GM20431 (cell line): ENCODE results near the gene PRKAG1.

ENCODE experiments used
- in situ Hi-C: fragments of 300-500 bp; cut with MseI, MboI; formaldehyde crosslinking; loops from one replicate; pipeline ENCODE4 v1.15.0; 2020; ENCODE audit warnings: low sequenced_read_pairs; ENCODE audit not compliant: unreplicated experiment

Gene PRKAG1

DNA sequence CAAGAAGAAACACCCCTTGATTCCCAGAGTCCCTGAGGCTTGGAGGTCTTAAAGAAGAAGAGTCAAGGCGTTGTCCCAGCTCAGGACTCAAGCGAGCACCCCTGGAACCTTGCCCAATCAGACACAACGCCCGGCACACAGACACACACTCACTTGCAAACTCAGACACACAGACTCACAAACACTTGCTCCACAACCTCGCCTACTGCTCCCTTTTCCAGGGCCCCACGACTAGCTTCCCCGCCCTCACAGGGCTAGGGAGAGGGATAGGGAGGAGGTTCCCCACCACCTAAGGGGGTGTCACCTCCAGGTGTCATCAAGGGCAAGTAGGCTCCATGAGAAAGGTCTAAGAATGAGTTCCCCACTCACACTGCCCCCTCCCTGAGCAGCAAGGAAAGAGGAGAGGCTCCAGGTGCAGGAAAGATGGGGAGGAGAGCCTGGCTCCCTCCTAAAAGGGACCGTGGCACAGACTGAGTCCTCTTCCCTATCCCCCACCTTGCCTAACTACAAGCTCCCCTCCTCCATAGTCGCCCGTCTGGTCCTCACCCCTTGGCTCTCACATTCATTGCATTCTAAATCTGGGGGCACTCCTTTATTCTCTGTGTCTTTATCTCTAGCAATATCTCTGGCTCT, 47.8 kb downstream of the PRKAG1 start:
- in situ Hi-C loops = no loop called here

GRCh38 chr12:48969833-48970701, 48.5 kb downstream of the PRKAG1 start:
- in situ Hi-C loops = no loop called here

DNA sequence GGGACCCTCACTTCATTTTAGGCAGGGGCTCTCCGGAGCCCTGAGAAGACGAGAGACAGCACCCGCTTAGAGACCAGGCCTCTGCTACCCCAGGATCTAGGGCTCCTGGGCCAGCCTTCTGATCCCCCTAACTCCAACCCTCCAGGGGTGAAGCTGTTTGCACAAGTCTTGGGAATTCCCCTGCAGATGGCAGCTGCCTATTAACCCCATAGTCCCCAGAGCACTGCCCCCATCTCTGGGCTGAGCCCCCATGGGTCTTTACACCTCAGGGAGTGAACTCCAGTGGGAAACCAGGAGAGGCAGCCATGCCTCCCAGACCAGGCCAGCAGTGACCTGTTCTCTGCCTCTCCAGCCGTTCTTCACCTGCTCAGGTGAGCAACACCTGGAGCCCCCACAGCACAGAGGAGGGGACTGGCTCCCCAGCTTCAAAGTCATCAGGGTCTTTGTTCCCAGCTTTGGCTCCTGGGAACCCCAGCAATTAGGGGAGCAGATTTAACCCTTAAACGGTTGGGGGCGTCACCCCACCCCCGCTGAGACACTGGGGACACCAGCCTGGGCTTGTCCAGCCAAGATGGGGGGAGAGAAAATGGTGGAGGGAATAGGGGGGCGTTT, 49.3 kb downstream of the PRKAG1 start:
- in situ Hi-C loops = no loop called here

- in situ Hi-C loops = no loop called here
Measured at GRCh38 chr12:48968467-48968866, 50.1 kb downstream of the PRKAG1 start.

DNA sequence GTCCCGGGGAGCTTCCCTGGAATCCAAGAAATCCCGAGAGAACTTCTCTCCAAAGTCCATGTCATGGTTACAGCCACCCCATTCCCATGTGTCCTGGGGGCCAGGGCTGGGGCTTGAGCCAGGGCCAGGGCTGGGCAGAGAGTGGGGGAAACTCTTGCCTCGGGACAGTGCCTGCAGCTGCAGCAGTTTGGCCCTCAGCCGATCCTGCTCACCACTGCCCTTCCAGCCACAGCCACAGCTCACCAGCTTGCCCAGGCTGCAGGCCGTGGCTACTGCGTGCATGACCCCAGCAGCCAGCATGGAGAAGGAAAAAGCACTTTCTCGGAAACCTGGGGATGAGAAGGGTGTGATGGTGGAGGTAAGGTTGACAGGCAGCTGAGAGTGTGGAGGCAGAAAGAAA, 50.6 kb downstream of the PRKAG1 start:
- in situ Hi-C loops = no loop called here

DNA sequence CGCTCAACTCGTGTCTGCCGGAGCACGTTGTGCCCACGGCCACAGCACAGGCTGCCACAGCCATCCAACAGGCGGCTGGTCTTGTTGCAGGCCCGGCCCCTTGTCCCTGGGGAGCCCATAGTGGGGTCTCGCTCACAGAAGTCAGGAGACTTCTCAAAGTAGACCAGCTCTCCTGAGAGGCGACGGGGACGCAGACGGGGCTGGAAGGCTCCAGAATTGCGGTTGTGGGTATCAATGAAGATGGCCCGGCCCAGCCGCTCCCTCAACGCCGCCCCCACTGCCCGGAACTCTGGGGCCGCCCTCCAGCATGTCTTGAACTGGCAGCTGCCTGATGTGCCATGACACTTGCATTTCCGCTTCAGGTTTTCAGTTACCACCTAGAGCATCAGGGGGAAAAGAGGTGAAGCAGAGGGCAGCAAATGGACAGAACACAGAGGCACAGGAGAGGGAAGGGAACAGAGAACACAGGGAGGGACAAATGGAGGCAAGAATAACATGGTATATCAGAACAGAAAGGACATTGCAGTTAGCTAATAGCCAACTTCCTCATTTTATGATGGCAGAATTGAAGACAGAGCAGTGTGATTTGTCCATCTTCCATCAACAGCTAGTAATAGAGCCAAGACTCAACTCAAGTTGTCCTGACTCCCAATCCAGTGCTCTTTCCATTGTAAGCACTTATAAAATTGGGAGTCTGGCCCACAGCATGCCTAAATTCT, 52.2 kb downstream of the PRKAG1 start:
- in situ Hi-C loops = no loop called here

DNA sequence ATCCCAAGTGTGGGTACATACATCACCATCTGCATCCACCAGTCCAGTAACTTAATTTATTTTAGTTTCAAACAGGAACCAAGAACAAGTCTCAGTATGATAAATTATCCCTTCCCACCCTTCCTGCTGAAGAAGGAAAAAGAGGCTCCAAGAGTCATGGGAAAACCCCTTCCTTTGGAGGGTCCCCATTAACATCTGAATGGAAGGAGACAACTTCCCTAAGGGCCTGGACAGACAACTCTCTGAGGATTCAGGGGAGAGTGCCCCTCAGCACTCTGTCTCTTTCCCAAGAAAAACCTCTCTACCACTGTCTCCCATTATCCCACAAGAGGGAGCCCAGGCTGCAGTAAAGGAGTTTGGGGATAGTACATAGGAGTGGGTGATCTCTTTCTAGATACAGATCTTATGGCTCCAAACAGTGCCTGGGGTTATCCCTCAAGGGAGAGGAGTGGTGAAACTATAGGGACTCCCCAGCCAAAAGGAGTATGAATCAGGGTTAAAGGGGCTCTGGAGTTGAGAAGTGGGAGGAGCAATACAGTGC, 53.2 kb downstream of the PRKAG1 start:
- in situ Hi-C loops = no loop called here

DNA sequence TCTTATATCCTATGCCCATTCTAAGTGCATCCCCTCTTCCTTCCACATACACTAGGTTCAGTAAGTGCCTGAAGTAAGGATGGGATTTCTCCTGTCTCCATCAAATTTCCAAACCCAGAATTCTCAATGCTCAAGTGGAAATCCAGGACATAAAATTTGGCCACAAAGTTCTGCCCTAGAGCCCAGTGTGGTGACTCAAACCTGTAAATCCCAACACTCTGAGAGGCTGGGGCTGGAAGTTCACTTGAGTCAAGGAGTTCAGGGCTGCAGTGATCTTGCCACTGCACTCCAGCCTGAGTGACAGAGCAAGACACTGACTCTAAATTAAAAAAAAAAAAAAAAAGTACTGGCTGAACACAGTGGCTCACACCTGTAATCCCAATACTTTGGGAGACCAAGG, 56.8 kb downstream of the PRKAG1 start:
- in situ Hi-C loops = no loop called here

- in situ Hi-C loops = no loop called here
Measured at GRCh38 chr12:48961331-48961730, 57.2 kb downstream of the PRKAG1 start.

DNA sequence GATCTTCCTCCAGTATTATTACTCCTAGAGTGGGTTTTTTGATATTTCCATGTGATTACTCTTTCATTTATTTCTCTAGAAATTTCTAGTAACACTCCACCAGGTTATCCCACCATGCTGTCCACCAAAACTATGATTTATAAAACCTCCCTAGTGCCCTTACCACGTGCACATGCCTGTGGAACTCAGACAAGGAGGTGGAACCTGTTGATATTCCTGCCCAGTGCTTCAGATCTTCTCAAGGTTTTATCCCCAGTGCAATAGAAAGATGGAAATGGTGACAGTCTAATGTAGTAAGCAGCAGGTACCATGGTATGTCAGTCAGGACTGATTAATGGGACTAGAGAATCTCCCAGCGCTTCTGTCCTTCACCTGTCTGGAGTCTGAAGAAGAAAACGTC, 57.7 kb downstream of the PRKAG1 start:
- in situ Hi-C loops = no loop called here

DNA sequence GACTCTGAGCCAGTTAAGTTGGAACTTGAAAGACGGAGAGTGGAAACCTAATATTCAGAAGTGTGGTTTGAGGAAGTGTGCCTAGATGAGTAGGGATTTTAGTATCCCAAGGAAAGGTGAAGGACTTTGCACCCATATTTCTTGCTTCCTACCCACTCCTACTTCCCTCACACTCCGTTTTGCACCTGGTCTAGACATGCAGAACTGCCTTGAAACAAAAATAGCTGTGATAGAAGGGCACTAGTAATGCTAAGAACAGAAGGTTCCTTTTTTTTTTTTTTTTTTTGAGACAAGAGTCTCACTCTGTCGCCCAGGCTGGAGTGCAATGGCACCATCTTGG, 60.6 kb downstream of the PRKAG1 start:
- in situ Hi-C loops = no loop called here

GRCh38 chr12:48957141-48958048, 61.2 kb downstream of the PRKAG1 start, which contains the start of gene ARF3:
Gene ARF3 (minus strand): TSS chr12:48957487. CDS start chr12:48941095, 16,392 bp downstream.
- in situ Hi-C loops = no loop called here

DNA sequence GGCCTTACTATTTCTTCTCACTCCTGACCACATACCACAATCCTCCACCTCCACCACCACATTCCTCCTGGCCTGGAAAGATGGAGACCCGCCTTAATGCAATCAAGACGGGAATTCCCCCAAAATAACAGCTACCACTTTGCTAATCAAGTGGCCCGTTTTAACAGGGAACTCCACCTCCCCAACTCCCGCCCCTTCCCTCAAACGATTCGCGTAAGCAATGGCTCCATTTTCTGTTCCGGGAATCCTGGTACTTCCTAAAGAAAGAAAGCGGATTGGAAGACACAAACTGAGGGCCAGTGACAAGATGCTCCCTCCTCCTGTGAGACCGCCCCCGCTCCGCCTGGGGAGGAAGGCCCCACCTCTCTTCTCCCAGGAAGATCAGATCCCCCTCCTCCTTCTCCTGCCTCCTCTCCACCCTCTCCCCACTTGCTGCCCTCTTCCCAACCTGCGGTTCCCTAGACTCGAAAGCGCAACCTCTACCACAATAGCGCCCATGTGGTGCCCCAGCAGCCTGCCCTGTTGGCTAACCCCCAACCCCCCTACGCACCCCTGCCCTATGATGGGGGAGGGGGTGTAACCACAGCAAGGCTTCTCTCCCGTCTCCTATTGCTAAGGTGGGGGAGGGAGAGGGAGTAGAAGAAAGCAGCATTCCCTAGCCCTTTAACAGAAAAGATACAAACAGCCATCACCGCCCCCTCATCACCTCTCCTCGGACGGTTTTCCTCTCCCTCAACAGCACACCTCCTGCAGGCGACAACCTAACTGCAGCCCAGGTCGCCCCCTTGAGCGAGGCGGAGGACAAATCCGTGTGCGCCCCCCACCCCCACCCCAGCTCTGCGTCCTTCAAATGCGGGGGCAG, 62.1 kb downstream of the PRKAG1 start:
- in situ Hi-C loops = no loop called here

DNA sequence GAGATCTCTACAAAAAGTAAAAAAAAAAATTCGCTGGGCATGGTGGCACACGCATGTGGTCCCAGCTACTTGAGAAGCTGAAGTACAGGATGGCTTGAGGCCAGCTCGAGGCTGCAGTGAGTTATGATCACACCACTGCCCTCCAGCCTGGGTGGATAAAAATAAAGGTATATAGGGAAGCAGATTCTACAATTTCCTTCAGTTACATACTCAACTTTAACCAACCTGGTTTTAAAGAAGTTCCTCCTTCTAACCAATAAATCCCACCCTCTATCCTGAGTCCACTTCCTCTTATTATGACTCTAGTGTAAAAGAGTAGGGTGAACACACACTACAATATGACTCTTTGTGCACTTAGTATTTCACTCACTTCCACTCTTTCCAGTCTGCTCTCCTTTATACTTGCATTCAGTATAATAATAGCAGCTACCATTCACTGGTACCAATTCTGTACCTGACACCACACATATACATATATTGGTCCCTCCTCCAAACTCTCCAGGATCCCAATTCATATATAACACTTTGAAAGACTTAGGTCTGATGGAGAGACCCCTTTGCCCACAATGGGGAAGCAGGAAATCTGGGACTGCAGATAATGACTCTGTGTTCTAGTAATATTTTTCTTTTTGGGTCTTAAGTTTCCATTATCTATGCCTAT, 63.6 kb downstream of the PRKAG1 start:
- in situ Hi-C loops = no loop called here

- in situ Hi-C loops = no loop called here
Measured at GRCh38 chr12:48954061-48954460, 64.5 kb downstream of the PRKAG1 start.

DNA sequence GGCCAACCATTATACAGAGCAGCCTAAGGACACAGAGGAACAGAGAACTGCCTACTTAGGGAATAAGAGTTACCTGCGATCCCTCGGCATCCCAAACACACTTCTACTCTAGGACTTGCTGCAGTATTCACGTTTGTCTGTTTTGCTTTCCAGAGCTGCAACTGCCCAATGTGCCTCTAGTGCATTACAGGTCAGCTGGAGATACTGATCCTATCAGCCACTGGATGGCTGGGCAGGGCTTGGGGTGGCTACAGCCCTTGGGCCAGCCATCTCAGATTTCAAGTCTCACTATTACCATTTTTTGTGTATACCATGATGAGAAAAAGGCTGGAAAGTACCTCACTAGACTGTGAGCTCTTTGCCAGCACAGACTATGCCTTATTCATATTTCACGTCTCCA, 65.9 kb downstream of the PRKAG1 start:
- in situ Hi-C loops = no loop called here
